GM19035 (cell line): ENCODE results near the gene ABCC3.
A peak's percentile ranks its signal among the peaks of the same experiment; 100 is the strongest.
"Not testable (repeated sequence)": the region's sequence is repeated elsewhere in the genome, so short reads cannot be mapped to it uniquely, and the experiment has no call there.

Experiments used
- ATAC-seq: cut with Tn5 transposase; IDR thresholded peaks from one replicate; pipeline ENCODE4 v1.9.1; 2021; ENCODE audit not compliant: unreplicated experiment

The ABCC3 gene

DNA sequence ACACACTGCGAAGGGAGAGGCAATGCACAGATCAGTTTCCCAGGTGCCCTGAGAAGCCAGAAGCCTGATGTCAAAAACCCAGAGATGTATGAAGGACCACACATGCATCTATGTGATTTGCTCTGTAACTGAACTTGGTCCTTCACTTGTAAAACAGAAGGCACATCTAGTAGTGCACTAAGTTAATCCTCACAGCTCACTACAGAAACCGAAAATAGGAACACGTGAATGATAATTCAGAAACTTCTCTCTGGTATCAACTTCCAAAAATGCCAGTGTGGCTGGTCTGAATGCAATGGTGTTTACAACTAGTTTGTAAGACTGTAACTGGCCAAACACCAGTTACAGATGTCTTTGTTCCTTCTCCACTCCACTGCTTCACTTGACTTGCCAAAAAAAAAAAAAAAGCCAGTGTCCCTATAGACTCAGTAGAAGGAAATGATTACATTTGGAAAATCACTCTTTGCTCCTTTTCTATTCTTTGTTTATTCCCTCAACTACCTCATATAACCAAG lies 61.7 kb downstream of the ABCC3 start:
- ATAC-seq, result no peak

GRCh38 chr17:50697062-50697461 lies 62.4 kb downstream of the ABCC3 start:
- ATAC-seq, result no peak

DNA sequence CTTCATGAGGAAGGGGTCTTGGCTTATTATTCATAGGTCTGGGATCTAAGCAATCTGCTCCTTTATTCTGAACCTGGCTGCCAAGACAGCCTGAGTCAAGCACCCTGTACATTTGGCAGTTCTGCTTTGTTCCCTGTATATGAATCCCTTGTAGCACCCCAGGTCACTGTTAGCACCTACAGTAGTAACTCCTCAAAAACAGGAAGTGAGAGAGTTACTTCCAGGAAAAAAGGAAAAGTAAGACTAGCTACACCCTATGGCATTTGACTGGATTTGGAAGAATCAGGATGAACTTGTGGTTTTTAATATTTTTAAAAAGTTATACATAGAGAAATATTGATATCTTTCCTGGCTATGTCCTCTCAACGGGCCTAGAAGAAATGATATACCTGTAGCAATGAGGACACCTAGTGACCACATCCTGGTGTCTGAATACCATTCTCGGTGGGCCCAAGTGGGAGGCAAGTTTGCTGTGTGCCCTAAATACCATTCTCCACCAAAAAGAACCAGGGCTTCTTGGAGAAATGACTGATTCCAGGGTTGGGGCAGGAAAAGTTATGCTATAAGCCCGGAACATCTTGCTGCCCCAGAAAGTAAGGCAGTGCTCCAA lies 63.1 kb downstream of the ABCC3 start:
- ATAC-seq, result no peak

DNA sequence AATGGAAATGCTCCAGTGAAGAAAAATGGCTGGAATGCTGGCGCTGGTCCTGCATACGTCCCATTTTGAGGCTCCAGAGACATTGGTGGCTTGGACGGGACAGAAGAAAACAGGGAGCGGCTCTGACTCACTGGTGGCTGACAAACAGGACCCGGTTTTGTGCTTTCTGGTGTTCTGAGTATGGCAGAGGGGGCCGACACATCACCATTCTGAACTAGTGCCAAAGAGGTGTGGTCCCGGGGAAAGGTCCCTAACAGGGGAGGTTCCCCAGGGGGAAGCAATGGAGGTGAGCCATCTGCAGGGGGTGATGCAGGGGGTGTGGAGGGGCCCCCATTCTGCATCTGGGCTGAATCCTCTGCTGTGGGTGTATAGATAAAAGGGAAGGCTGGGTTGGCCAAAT lies 64.7 kb downstream of the ABCC3 start:
- ATAC-seq, result no peak

DNA sequence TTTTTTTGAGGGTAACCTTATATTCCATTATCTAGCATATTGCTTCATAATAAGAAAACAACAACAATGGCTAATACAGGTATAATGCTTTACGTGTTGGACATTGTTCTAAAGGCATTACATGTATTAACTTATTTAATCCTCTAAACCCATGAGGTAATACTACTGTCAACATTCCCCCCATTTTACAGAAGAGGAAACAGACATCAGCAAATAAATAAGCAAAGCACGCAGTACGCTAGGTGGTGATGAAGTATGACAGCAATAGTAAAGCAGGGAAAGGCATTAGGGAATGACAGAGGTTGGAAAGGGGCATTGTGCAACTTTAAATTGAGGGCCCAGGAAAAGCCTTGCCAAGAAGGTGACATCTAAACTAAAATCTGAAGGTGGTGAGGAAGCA lies 68.5 kb downstream of the ABCC3 start:
- no peak for ATAC-seq

- peak; percentile 78 for ATAC-seq
Measured at GRCh38 chr17:50707289-50708049, 72.8 kb downstream of the ABCC3 start, which contains the start of gene ANKRD40. Gene ANKRD40 (minus strand): TSS chr17:50707914. CDS start chr17:50707654, 260 bp downstream.

- no peak for ATAC-seq
Measured at GRCh38 chr17:50708050-50709000, 73.6 kb downstream of the ABCC3 start.

GRCh38 chr17:50709053-50709452 lies 74.4 kb downstream of the ABCC3 start:
- not testable (repeated sequence) for ATAC-seq

GRCh38 chr17:50710025-50710424 lies 75.3 kb downstream of the ABCC3 start:
- no peak for ATAC-seq

DNA sequence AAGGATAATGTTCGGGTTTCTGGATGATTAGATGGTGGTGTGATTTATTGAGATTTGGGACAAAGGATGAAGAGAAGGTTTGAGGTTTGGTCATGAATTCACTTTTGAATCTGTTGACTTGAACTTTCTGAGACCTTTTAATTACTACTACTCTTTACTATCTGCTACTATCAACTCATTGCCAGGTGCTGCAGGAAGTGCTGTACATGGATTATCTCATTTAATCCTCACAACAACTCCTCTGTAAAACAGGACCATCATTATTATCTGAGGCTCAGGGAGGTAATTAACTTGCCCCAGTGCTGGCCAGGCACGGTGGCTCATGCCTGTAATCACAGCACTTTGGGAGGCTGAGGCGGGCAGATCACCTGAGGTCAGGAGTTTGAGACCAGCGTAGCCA lies 76.0 kb downstream of the ABCC3 start:
- no peak for ATAC-seq

- no peak for ATAC-seq
Measured at GRCh38 chr17:50712641-50713040, 78.0 kb downstream of the ABCC3 start.

DNA sequence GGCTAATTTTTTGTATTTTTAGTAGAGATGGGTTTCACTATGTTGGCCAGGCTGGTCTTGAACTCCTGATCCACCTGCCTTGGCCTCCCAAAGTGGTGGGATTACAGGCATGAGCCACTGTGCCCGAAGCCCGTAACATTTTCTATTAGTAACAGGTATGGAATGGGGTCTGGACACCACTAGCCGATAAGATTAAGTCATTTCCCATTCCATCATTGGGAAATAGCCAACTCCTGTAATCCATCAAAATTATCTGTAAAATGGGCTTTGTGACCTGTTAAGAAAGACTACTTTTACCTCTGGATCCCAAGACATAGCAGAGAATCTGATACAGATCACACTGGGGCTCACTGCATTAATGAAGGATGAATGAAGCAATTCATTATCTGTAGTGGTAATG lies 80.8 kb downstream of the ABCC3 start:
- ATAC-seq, result no peak

DNA sequence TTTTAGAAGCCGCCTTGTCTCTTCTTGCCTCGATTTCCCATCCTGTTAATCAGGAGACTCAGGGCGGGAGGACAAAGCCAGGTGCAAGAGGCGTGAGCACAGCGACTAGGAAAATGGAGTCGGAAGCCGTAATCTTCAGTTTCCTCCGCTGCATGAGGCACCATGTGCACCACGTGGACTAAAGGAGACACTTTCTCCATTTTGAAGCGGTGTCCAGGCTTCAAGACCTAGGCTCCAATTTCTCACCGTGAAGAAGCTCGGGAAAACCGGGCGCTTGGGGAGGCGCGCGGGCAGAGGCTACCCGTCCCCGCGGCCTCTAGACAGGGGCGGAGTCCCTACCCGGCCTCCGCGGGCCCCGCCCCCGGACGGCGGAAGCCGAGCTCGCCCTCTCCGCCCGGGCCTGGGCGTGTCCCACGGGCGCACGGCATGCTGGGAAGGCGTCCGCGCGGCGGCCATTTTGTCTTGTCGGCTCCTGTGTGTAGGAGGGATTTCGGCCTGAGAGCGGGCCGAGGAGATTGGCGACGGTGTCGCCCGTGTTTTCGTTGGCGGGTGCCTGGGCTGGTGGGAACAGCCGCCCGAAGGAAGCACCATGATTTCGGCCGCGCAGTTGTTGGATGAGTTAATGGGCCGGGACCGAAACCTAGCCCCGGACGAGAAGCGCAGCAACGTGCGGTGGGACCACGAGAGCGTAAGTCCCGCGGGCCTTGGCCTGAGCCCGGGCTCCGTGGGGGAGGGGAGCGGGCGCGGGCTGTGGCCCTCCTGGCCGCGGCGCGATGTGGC lies 84.7 kb downstream of the ABCC3 start, which contains the start of gene LUC7L3:
Gene LUC7L3, plus strand, starts transcription at position 460 of the 780 bp plus-strand sequence. Its CDS starts 130 bp downstream, at position 590.
- peak; percentile 88 for ATAC-seq

DNA sequence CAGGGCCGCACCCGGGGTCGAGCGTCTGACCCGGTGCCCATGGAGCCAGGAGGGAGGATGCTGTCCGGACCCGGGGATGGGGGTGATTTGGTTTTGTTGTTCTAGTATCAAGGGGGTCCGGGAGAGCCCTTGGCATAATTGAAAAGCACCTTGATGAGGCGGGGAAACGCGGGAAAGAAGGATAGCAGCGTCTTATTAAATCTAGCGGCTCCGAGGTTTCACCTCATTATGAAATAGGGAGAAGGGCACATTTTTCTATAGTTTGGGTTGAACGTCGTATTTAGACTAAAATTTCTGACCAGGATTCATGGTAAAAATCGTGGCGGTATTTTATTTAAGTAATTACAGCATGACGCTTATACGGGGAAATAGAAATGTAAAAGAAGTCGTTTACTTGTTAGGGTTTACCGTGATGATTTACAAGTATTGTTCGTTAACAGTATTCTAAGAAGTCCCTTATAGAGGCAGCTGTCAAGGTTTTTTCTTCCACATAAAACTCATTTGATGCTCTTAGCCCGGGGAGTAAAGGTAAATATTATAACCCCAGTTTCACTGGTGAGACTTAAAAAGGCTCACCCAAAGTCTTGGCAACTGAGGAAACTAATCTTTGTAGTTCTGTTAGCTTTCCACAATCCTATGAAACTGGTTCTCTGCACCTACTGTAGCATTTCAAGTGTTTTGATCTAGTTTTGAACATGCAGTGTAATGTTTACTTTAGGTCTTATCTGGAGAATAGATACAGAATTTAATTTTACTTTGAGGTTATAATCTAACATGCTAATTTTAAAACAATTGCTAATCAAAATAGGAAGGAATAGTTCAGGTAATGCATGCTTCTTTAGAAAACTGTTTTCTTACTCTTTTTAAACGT lies 85.5 kb downstream of the ABCC3 start:
- no peak for ATAC-seq

GRCh38 chr17:50721194-50722010 lies 86.7 kb downstream of the ABCC3 start:
- no peak for ATAC-seq

DNA sequence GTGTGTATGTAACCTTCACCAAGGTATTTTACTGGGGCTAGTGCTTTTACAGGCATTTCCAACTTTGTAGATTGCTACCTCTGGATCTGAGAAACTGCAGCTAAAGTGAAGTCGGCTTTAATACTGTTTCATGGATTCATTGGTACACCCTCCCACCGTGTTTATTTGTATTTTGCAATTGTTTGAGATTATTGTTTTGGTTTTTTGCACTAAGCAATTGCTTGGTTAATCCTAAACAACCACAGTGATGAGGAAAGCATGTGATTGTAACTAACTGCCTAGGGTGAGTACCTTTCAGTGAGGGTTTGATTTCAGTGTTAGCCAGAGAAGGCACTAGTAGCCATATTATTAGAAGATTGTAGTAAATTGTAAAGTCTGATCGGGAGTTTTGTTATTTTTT lies 88.1 kb downstream of the ABCC3 start:
- ATAC-seq, result no peak

DNA sequence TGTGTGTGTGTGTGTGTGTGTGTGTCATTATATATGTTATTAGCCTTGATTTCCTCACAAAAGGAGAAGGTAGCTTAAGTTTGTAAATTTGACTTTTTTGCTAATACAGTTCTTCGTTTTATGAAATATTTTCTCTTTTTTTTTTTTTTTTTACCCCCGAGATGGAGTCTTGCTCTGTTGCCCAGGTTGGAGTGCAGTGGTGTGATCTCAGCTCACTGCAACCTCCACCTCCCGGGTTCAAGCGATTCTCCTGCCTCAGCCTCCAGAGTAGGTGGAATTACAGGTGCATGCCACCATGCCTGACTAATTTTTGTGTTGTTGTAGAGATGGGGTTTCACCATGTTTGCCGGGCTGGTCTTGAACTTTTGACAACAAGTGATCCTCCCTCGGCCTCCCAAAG lies 89.9 kb downstream of the ABCC3 start:
- not testable (repeated sequence) for ATAC-seq
